Activated CD4-positive, alpha-beta T cell treated with anti-CD3 and anti-CD28 coated beads, Interleukin-2, Interleukin-4, amounts not matched to agents 100 ng/mL and 50 ng/mL, durations not matched to agents 16 hours and 8 hours (primary cell): ENCODE results near the gene DOLPP1.

Experiments used
- DNase-seq: peaks from one replicate; pipeline ENCODE4 v3.0.0-alpha.2; 2020; ENCODE audit warnings: low spot score

Gene DOLPP1

DNA sequence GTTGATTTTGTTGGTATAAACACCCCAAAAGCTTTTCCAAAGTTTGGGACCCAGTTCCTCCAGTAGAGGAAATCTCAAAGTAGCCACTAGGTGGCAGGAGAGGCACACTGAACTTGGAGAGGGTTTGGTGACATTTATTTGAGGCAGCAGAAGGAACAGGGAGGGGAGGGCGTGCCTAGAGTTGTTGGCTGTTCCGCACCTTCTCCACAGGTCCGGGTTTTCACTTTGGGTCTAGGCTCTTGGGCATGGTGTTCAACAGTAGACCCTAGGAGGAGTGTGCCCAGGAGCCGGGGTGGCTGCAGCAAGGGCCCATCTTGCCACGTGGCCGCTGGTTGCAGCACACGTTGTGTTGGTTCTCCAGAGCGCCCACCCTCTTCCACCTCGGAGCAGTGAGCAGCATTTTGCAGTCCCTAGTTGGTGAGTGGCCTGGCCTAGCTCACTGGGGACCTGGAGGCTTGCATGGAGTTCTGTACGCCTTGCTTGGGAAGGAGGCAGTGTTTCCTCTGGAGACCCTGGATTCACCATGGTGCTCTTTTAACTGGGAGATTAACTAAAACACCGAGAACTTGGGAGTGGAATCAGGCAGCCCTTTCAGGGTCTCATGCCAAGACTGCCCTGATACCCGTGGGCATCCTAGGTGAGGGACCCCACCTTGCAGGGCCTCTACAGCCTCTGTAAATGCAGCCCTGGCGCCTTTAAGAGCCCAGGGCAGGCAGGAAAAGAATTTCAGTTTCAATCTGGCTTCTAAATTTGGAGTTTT lies 58.5 kb downstream of the DOLPP1 start:
- DNase-seq: peak; percentile 90

DNA sequence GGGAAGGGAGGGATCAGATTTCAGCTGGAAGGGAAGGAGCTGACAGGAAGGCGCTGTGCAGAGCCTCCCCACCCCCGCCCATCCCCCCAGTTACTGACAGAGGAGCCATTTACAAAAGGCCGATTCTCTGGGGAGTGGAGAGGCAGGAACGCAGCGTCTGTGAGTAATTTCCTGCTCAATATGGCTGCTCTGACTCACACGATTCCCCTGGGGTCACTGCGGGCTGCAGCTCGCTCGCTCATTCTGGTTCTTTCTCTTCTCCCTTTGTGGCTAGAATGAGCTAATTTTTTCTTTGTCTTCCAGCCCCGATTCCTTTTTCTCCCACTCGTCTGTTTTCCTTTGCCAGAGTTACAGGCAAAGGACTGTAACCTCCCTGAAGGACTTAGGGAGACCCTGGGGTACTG lies 59.1 kb downstream of the DOLPP1 start:
- DNase-seq: peak; percentile 93
